ENCODE measurements around the gene CDH9. TPM values are rescaled to one million over a fixed set of nuclear protein-coding genes. Genes with fewer than 3 reads are reported as not detected.

CDH9 gene
- total RNA-seq, 1 experiment from 2014 or later = not detected

GRCh38 chr5:26894719-26895263 lies 143.6 kb downstream of the CDH9 start:
- no peak overlapping the region for H3K4me3 ChIP-seq
- no peaks in the 10 kb centered on the region for H4K20me1 ChIP-seq (ENCODE audit: insufficient read depth)
- ChIA-PET CTCF (no interaction called here), POLR2A (ENCODE audit: unreplicated experiment) (interaction anchor here (0.6 to 0.7 kb wide), 2 partner anchors 270 to 553 kb away, joined by 3 read pairs; no protein-coding TSS in a partner anchor)
- no peak overlapping the region for H3K27ac ChIP-seq
- no TSS peak for BruUV-seq (replicated peaks)
- H3K9me2 ChIP-seq (ENCODE audit: insufficient read depth) = no peaks in the 10 kb centered on the region
- TF ChIP-seq EZH2 (IDR thresholded peaks at IDR 0.05; ENCODE audit: low read depth) = no peak
- TF ChIP-seq CTCF (conservative IDR thresholded peaks at IDR 0.05) = no peak
- H3K27me3 ChIP-seq (ENCODE audit: insufficient read depth, low read depth) = no peaks in the 10 kb centered on the region
- no peak for DNase-seq
- no peak overlapping the region for H3K4me2 ChIP-seq
- no peaks in the 10 kb centered on the region for H3F3A ChIP-seq (ENCODE audit: insufficient read depth, low read depth)
- no peaks in the 10 kb centered on the region for H3K79me2 ChIP-seq (ENCODE audit: low read depth)
- intact Hi-C loops (cut with micrococcal nuclease; ENCODE audit: unreplicated experiment) = no loop called here
- H3K36me3 ChIP-seq (ENCODE audit: low read depth) = no peaks in the 10 kb centered on the region
- H2AFZ ChIP-seq = no peak overlapping the region
- H3K9me3 ChIP-seq (ENCODE audit: insufficient read depth, low read depth) = no peaks in the 10 kb centered on the region
- no peaks in the 10 kb centered on the region for H3K4me1 ChIP-seq (replicated peaks; ENCODE audit: insufficient read depth)

DNA sequence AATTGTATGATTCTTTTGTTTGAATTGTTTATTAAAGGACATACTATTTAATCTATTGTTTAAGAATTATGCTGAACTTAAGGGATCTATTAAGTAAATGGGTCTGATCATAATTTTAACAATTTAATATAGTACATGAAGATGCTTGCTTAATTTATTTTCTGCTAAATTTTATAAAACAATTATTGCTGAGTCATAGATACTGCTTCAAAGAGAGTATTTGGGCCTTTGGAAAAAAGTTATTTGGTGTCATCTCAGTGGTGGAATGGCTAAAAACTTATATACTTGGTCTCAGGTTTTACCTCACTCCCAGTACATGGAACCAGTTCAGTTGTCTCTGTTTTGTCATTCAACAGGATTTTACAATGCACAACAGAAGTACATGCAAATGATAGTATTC lies 145.3 kb downstream of the CDH9 start:
- Histone ChIP-seq H3K9me2 (ENCODE audit: insufficient read depth) (no peaks in the 10 kb centered on the region), H3K27ac (no peak overlapping the region), H3K79me2 (ENCODE audit: low read depth) (no peaks in the 10 kb centered on the region), H2AFZ (no peak overlapping the region), H3F3A (ENCODE audit: insufficient read depth, low read depth) (no peaks in the 10 kb centered on the region), H3K4me1 (replicated peaks; ENCODE audit: insufficient read depth) (no peaks in the 10 kb centered on the region), H3K9me3 (ENCODE audit: insufficient read depth, low read depth) (no peaks in the 10 kb centered on the region), H3K27me3 (ENCODE audit: insufficient read depth, low read depth) (no peaks in the 10 kb centered on the region), H3K4me2 (no peak overlapping the region), H3K36me3 (ENCODE audit: low read depth) (no peaks in the 10 kb centered on the region), H4K20me1 (ENCODE audit: insufficient read depth) (no peaks in the 10 kb centered on the region), H3K4me3 (no peak overlapping the region)
- intact Hi-C loops (cut with micrococcal nuclease; ENCODE audit: unreplicated experiment) = no loop called here
- CTCF ChIA-PET = no interaction called here
- no TSS peak for BruUV-seq (replicated peaks)
- POLR2A ChIA-PET (ENCODE audit: unreplicated experiment) = no interaction called here
- no peak for DNase-seq
- no peak for TF ChIP-seq CTCF (conservative IDR thresholded peaks at IDR 0.05)
- no peak for TF ChIP-seq EZH2 (IDR thresholded peaks at IDR 0.05; ENCODE audit: low read depth)

- Histone ChIP-seq H3K79me2 (ENCODE audit: low read depth) (no peaks in the 10 kb centered on the region), H4K20me1 (ENCODE audit: insufficient read depth) (no peaks in the 10 kb centered on the region), H3K27ac (no peak overlapping the region), H3K27me3 (ENCODE audit: insufficient read depth, low read depth) (no peaks in the 10 kb centered on the region), H3K9me3 (ENCODE audit: insufficient read depth, low read depth) (no peaks in the 10 kb centered on the region), H3K4me3 (no peak overlapping the region), H3K4me2 (no peak overlapping the region), H3K36me3 (ENCODE audit: low read depth) (no peaks in the 10 kb centered on the region), H3F3A (ENCODE audit: insufficient read depth, low read depth) (no peaks in the 10 kb centered on the region), H3K4me1 (replicated peaks; ENCODE audit: insufficient read depth) (no peaks in the 10 kb centered on the region), H2AFZ (no peak overlapping the region), H3K9me2 (ENCODE audit: insufficient read depth) (peaks cover 6% of the 10 kb centered on the region; the same call in 1 of the 2 replicates)
- POLR2A ChIA-PET (ENCODE audit: unreplicated experiment) = no interaction called here
- CTCF ChIA-PET = no interaction called here
- DNase-seq = no peak
- no peak for TF ChIP-seq EZH2 (IDR thresholded peaks at IDR 0.05; ENCODE audit: low read depth)
- TF ChIP-seq CTCF (conservative IDR thresholded peaks at IDR 0.05) = no peak
- intact Hi-C loops (cut with micrococcal nuclease; ENCODE audit: unreplicated experiment) = no loop called here
- no TSS peak for BruUV-seq (replicated peaks)
Observed at GRCh38 chr5:26889815-26890214, 148.6 kb downstream of the CDH9 start.
